GM23338 (cell line): ENCODE results near the gene FLNB. TPM values are rescaled to one million over a fixed set of nuclear protein-coding genes. Genes with fewer than 3 reads are reported as not detected.
A peak's percentile ranks its signal among the peaks of the same experiment; 100 is the strongest.

Experiments
- ATAC-seq: fragments of 200-7000 bp; cut with Tn5 transposase; 3 replicates; pipeline ENCODE4 v1.9.1; 2020
- DNase-seq: peaks from one replicate; pipeline ENCODE4 v3.0.0-alpha.2; 2015; ENCODE audit warnings: low spot score
- H2AFZ ChIP-seq: fragments of 200-600 bp; sonication (generic); 2 replicates; pipeline ENCODE4 v1.8.0; 2016; ENCODE audit warnings: antibody characterized with exemption, mild to moderate bottlenecking, moderate library complexity
- H3F3A ChIP-seq: fragments of 200-600 bp; sonication (generic); replicated peaks from 2 replicates; pipeline ENCODE4 v1.8.0; 2017; ENCODE audit warnings: antibody characterized with exemption, mixed run types, low read depth
- H3K27ac ChIP-seq: fragments of 200-600 bp; sonication (generic); 2 replicates; pipeline ENCODE4 v1.6.1; 2016; ENCODE audit warnings: low read depth
- H3K27me3 ChIP-seq: fragments of 200-600 bp; sonication (generic); 2 replicates; pipeline ENCODE4 v1.8.0; 2016; ENCODE audit warnings: mild to moderate bottlenecking, mixed run types, moderate library complexity; ENCODE audit not compliant: insufficient read depth
- H3K36me3 ChIP-seq: fragments of 200-600 bp; sonication (generic); 2 replicates; pipeline ENCODE4 v1.8.0; 2016; ENCODE audit warnings: mild to moderate bottlenecking; ENCODE audit not compliant: insufficient read depth
- H3K4me1 ChIP-seq: fragments of 200-600 bp; sonication (generic); 2 replicates; pipeline ENCODE4 v1.8.0; 2016; ENCODE audit warnings: mild to moderate bottlenecking, moderate library complexity; ENCODE audit not compliant: insufficient read depth
- H3K4me2 ChIP-seq: fragments of 200-600 bp; sonication (generic); 2 replicates; pipeline ENCODE4 v1.7.1; 2017; ENCODE audit warnings: mixed run types
- H3K4me3 ChIP-seq: fragments of 200-600 bp; sonication (generic); 2 replicates; pipeline ENCODE4 v1.6.1; 2016; ENCODE audit warnings: mixed run types
- H3K79me2 ChIP-seq: fragments of 200-600 bp; sonication (generic); replicated peaks from 2 replicates; pipeline ENCODE4 v1.8.0; 2017; ENCODE audit warnings: mild to moderate bottlenecking; ENCODE audit not compliant: insufficient read depth
- H3K9me2 ChIP-seq: fragments of 200-600 bp; sonication (generic); 2 replicates; pipeline ENCODE4 v1.8.0; 2017; ENCODE audit not compliant: insufficient read depth
- H4K20me1 ChIP-seq: fragments of 200-600 bp; sonication (generic); replicated peaks from 2 replicates; pipeline ENCODE4 v1.8.0; 2017; ENCODE audit warnings: mild to moderate bottlenecking; ENCODE audit not compliant: insufficient read depth
- H3K27ac Mint-ChIP-seq: 2 replicates; pipeline ENCODE4 v1.8.0; 2020; ENCODE audit warnings: inconsistent platforms, mild to moderate bottlenecking, moderate library complexity, mixed read lengths
- H3K27me3 Mint-ChIP-seq: 3 replicates; pipeline ENCODE4 v1.8.0; 2022; ENCODE audit warnings: low read depth, mild to moderate bottlenecking, moderate library complexity, mixed read lengths, inconsistent platforms; ENCODE audit not compliant: insufficient read depth, poor library complexity
- H3K36me3 Mint-ChIP-seq: 3 replicates; pipeline ENCODE4 v1.8.0; 2021; ENCODE audit warnings: low read depth, mild to moderate bottlenecking, inconsistent platforms, moderate library complexity, mixed read lengths
- H3K4me1 Mint-ChIP-seq: 3 replicates; pipeline ENCODE4 v1.8.0; 2020; ENCODE audit warnings: mild to moderate bottlenecking, inconsistent platforms, mixed read lengths
- H3K4me3 Mint-ChIP-seq: 3 replicates; pipeline ENCODE4 v1.8.0; 2021; ENCODE audit warnings: moderate library complexity, mild to moderate bottlenecking, inconsistent platforms, mixed read lengths
- H3K9me3 Mint-ChIP-seq: 3 replicates; pipeline ENCODE4 v1.8.0; 2020; ENCODE audit warnings: moderate library complexity, mild to moderate bottlenecking, inconsistent platforms, mixed read lengths
- CREB1 ChIP-seq: fragments of 250-450 bp; sonication (Bioruptor Pico); IDR thresholded peaks from 2 replicates; pipeline ENCODE4 v1.5.0; 2020; ENCODE audit warnings: low read depth, mild to moderate bottlenecking, moderate library complexity
- JUNB ChIP-seq: IDR thresholded peaks from one replicate; pipeline ENCODE4 v1.6.1; 2016; ENCODE audit warnings: antibody characterized with exemption; ENCODE audit not compliant: unreplicated experiment
- NANOG ChIP-seq: IDR thresholded peaks from 2 replicates; pipeline ENCODE4 v1.6.1; 2016; ENCODE audit warnings: antibody characterized with exemption, borderline replicate concordance
- POLR2AphosphoS5 ChIP-seq: IDR thresholded peaks from 2 replicates; pipeline ENCODE4 v1.6.1; 2016; ENCODE audit warnings: antibody characterized with exemption, low read depth
- STAT1 ChIP-seq: IDR thresholded peaks from one replicate; pipeline ENCODE4 v1.6.1; 2016; ENCODE audit warnings: antibody characterized with exemption; ENCODE audit not compliant: unreplicated experiment
- ZNF114 ChIP-seq: fragments of 250-450 bp; sonication (Bioruptor Pico); IDR thresholded peaks from 2 replicates; pipeline ENCODE4 v1.5.0; 2020; ENCODE audit warnings: mild to moderate bottlenecking, moderate library complexity
- ZNF331 ChIP-seq: fragments of 250-450 bp; sonication (Bioruptor Pico); IDR thresholded peaks from 2 replicates; pipeline ENCODE4 v1.5.0; 2020; ENCODE audit warnings: low read depth, mild to moderate bottlenecking, moderate library complexity
- polyA plus RNA-seq: library from polyadenylated mRNA; unstranded; fragments of >200 nt; fragmentation: Nextera tagmentation; extraction: Ambion mirVana; gene quantifications from 2 replicates; pipeline ENCODE4 v1.2.1, GENCODE V29; 2016
- total RNA-seq: library from RNA; depleted of rRNA; stranded (reverse); fragments of >200 nt; shearing (Covaris generic); gene quantifications from 2 replicates; pipeline ENCODE4 v1.2.3, GENCODE V29; 2014
- TF ChIP-seq, protein P1 (sequence below): IDR thresholded peaks from 2 replicates; pipeline ENCODE4 v1.6.1; 2016; ENCODE audit warnings: antibody characterized with exemption
- TF ChIP-seq, protein P2 (sequence below), 2 experiments: fragments of 200-600 bp in 1 of 2; sonication (generic) in 1 of 2; conservative IDR thresholded peaks; 2 replicates each; pipeline versions ENCODE4 v1.5.1 to v1.6.1; 2016 to 2017; ENCODE audit warnings: antibody characterized with exemption in 2 of 2, low read depth in 2 of 2, mild to moderate bottlenecking in 2 of 2, moderate library complexity in 1 of 2
- TF ChIP-seq, protein P3 (sequence below): fragments of 250-450 bp; sonication (Bioruptor Pico); IDR thresholded peaks from 2 replicates; pipeline ENCODE4 v1.5.0; 2020; ENCODE audit warnings: mild to moderate bottlenecking, moderate library complexity

The FLNB gene
- total and polyA plus RNA-seq, 2 experiments from 2014 or later, result 39.7 to 179 TPM

DNA sequence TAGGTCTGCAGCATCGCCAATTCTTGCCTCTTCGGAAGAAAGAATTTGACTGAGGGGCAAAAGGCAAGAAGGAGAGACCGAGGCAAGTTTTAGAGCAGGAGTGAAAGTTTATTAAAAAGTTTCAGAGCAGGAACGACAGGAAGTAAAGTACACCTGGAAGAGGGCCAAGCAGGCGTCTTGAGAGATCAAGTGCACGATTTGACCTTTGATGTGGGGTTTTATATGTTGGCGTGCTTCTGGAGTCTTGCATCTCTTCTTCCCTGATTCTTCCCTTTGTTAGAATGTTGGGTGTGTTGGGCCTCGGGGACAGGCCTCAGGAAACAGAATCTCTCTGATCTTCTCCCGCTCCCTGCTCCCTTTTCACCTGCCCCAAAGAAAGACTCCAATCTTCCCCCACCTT lies 40.6 kb upstream of the FLNB start:
- no peaks in the 10 kb centered on the region for H3K27me3 ChIP-seq
- H3K27ac ChIP-seq, result no peak overlapping the region
- Mint-ChIP-seq H3K27ac (no peak overlapping the region), H3K4me3 (no peak overlapping the region), H3K27me3 (peaks cover 6% of the 10 kb centered on the region), H3K4me1 (peaks cover 12% of the 10 kb centered on the region), H3K36me3 (no peaks in the 10 kb centered on the region), H3K9me3 (no peaks in the 10 kb centered on the region)
- ATAC-seq (no peak), DNase-seq (no peak)
- TF ChIP-seq ZNF331 (CRISPR knock-in tag) (no peak), CREB1 (no peak)
- TF ChIP-seq, protein P1, sequence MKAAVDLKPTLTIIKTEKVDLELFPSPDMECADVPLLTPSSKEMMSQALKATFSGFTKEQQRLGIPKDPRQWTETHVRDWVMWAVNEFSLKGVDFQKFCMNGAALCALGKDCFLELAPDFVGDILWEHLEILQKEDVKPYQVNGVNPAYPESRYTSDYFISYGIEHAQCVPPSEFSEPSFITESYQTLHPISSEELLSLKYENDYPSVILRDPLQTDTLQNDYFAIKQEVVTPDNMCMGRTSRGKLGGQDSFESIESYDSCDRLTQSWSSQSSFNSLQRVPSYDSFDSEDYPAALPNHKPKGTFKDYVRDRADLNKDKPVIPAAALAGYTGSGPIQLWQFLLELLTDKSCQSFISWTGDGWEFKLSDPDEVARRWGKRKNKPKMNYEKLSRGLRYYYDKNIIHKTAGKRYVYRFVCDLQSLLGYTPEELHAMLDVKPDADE, result no peak
- H3F3A ChIP-seq, result no peaks in the 10 kb centered on the region; the same call in 1 of the 2 replicates
- H3K79me2 ChIP-seq, result no peaks in the 10 kb centered on the region
- H2AFZ ChIP-seq, result no peak overlapping the region
- no peaks in the 10 kb centered on the region for H3K9me2 ChIP-seq
- H3K4me3 ChIP-seq, result no peak overlapping the region
- no peak overlapping the region for H3K4me2 ChIP-seq
- H3K36me3 ChIP-seq, result no peaks in the 10 kb centered on the region
- 0 out of 2 replicates have a peak, but pooled peaks cover 9% of the 10 kb centered on the region for H3K4me1 ChIP-seq
- H4K20me1 ChIP-seq, result no peaks in the 10 kb centered on the region

DNA sequence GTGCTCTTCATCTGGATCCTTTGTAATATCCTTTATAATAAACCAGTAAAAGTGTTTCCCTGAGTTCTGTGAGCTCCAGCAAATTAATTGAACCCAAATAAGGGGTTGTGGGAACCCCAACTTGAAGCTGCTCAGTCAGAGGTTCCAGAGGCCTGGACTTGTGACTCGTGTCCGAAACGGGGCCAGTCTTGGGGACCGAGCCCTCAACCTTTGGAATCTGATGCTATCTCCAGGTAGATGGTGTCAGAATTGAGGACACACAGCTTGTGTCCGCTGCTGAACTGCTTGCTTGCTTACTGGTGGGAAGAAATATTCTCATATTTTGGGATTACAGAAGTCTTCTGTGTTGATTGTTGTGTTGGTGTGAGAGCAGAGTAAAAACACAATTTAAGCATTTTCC lies 39.7 kb upstream of the FLNB start:
- H2AFZ ChIP-seq, result peak overlapping the region; percentile 56; the same call in 1 of the 2 replicates
- H3K4me3 Mint-ChIP-seq, result no peak overlapping the region
- H3K27ac ChIP-seq, result 0 out of 2 replicates have a peak overlapping the region, but pooled peaks have one; percentile 45
- H4K20me1 ChIP-seq, result no peaks in the 10 kb centered on the region
- peaks cover 17% of the 10 kb centered on the region for H3K4me1 Mint-ChIP-seq
- H3K36me3 ChIP-seq, result no peaks in the 10 kb centered on the region; the same call in 1 of the 2 replicates
- ATAC-seq, result no peak
- DNase-seq, result no peak
- no peak overlapping the region for H3K4me3 ChIP-seq
- H3K27me3 Mint-ChIP-seq, result peaks cover 3% of the 10 kb centered on the region
- H3K79me2 ChIP-seq, result no peaks in the 10 kb centered on the region
- no peaks in the 10 kb centered on the region for H3K9me3 Mint-ChIP-seq
- H3K36me3 Mint-ChIP-seq, result no peaks in the 10 kb centered on the region
- H3K9me2 ChIP-seq, result no peaks in the 10 kb centered on the region
- H3K4me2 ChIP-seq, result no peak overlapping the region
- H3K27ac Mint-ChIP-seq, result no peak overlapping the region
- H3K27me3 ChIP-seq, result no peaks in the 10 kb centered on the region
- H3K4me1 ChIP-seq, result 0 out of 2 replicates have a peak, but pooled peaks cover 13% of the 10 kb centered on the region
- H3F3A ChIP-seq, result no peaks in the 10 kb centered on the region; the same call in 1 of the 2 replicates
- TF ChIP-seq, protein P2, sequence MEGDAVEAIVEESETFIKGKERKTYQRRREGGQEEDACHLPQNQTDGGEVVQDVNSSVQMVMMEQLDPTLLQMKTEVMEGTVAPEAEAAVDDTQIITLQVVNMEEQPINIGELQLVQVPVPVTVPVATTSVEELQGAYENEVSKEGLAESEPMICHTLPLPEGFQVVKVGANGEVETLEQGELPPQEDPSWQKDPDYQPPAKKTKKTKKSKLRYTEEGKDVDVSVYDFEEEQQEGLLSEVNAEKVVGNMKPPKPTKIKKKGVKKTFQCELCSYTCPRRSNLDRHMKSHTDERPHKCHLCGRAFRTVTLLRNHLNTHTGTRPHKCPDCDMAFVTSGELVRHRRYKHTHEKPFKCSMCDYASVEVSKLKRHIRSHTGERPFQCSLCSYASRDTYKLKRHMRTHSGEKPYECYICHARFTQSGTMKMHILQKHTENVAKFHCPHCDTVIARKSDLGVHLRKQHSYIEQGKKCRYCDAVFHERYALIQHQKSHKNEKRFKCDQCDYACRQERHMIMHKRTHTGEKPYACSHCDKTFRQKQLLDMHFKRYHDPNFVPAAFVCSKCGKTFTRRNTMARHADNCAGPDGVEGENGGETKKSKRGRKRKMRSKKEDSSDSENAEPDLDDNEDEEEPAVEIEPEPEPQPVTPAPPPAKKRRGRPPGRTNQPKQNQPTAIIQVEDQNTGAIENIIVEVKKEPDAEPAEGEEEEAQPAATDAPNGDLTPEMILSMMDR (conservative IDR thresholded peaks at IDR 0.05; ENCODE audit: low read depth in 2 of 2), result no peak
- TF ChIP-seq ZNF114 (CRISPR knock-in tag) (no peak), JUNB (no peak), NANOG (no peak), CREB1 (no peak), STAT1 (no peak), POLR2AphosphoS5 (no peak), ZNF331 (CRISPR knock-in tag) (no peak)
- TF ChIP-seq, protein P3, sequence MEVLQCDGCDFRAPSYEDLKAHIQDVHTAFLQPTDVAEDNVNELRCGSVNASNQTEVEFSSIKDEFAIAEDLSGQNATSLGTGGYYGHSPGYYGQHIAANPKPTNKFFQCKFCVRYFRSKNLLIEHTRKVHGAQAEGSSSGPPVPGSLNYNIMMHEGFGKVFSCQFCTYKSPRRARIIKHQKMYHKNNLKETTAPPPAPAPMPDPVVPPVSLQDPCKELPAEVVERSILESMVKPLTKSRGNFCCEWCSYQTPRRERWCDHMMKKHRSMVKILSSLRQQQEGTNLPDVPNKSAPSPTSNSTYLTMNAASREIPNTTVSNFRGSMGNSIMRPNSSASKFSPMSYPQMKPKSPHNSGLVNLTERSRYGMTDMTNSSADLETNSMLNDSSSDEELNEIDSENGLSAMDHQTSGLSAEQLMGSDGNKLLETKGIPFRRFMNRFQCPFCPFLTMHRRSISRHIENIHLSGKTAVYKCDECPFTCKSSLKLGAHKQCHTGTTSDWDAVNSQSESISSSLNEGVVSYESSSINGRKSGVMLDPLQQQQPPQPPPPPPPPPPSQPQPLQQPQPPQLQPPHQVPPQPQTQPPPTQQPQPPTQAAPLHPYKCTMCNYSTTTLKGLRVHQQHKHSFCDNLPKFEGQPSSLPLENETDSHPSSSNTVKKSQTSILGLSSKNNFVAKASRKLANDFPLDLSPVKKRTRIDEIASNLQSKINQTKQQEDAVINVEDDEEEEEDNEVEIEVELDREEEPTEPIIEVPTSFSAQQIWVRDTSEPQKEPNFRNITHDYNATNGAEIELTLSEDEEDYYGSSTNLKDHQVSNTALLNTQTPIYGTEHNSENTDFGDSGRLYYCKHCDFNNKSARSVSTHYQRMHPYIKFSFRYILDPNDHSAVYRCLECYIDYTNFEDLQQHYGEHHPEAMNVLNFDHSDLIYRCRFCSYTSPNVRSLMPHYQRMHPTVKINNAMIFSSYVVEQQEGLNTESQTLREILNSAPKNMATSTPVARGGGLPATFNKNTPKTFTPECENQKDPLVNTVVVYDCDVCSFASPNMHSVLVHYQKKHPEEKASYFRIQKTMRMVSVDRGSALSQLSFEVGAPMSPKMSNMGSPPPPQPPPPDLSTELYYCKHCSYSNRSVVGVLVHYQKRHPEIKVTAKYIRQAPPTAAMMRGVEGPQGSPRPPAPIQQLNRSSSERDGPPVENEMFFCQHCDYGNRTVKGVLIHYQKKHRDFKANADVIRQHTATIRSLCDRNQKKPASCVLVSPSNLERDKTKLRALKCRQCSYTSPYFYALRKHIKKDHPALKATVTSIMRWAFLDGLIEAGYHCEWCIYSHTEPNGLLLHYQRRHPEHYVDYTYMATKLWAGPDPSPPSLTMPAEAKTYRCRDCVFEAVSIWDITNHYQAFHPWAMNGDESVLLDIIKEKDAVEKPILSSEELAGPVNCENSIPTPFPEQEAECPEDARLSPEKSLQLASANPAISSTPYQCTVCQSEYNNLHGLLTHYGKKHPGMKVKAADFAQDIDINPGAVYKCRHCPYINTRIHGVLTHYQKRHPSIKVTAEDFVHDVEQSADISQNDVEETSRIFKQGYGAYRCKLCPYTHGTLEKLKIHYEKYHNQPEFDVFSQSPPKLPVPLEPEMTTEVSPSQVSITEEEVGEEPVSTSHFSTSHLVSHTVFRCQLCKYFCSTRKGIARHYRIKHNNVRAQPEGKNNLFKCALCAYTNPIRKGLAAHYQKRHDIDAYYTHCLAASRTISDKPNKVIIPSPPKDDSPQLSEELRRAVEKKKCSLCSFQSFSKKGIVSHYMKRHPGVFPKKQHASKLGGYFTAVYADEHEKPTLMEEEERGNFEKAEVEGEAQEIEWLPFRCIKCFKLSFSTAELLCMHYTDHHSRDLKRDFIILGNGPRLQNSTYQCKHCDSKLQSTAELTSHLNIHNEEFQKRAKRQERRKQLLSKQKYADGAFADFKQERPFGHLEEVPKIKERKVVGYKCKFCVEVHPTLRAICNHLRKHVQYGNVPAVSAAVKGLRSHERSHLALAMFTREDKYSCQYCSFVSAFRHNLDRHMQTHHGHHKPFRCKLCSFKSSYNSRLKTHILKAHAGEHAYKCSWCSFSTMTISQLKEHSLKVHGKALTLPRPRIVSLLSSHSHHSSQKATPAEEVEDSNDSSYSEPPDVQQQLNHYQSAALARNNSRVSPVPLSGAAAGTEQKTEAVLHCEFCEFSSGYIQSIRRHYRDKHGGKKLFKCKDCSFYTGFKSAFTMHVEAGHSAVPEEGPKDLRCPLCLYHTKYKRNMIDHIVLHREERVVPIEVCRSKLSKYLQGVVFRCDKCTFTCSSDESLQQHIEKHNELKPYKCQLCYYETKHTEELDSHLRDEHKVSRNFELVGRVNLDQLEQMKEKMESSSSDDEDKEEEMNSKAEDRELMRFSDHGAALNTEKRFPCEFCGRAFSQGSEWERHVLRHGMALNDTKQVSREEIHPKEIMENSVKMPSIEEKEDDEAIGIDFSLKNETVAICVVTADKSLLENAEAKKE (CRISPR knock-in tag), result no peak
- TF ChIP-seq, protein P1, result no peak
